ENCODE measurements around the gene PLB1. TPM values are rescaled to one million over a fixed set of nuclear protein-coding genes. Genes with fewer than 3 reads are reported as not detected.

PLB1 gene
- total and polyA plus RNA-seq, 2 experiments from 2014 or later: 0.11 to 0.44 TPM

GRCh38 chr2:28534817-28535216 is 39.0 kb downstream of the PLB1 start:
- no peaks in the 10 kb centered on the region for H3K36me3 ChIP-seq (ENCODE audit: low read depth)
- no peak overlapping the region for H3K4me3 ChIP-seq
- H2AFZ ChIP-seq: no peak overlapping the region
- no peaks in the 10 kb centered on the region for H4K20me1 ChIP-seq (ENCODE audit: insufficient read depth)
- TF ChIP-seq EZH2 (IDR thresholded peaks at IDR 0.05; ENCODE audit: insufficient read depth, poor library complexity, severe bottlenecking) (no peak), EZH2phosphoT487 (IDR thresholded peaks at IDR 0.05; ENCODE audit: insufficient read depth, low read depth) (no peak)
- peaks cover 25% of the 10 kb centered on the region for H3K27me3 ChIP-seq (replicated peaks; ENCODE audit: insufficient read depth)
- no peaks in the 10 kb centered on the region for H3K4me1 ChIP-seq (ENCODE audit: insufficient read depth)
- no peaks in the 10 kb centered on the region for H3K9me3 ChIP-seq (ENCODE audit: low read depth)
- H3K9ac ChIP-seq: no peak overlapping the region
- H3K4me2 ChIP-seq (ENCODE audit: unreplicated experiment): no peak overlapping the region
- DNase-seq: no peak
- in situ Hi-C loops (cut with MboI): no loop called here
- H3F3A ChIP-seq (ENCODE audit: insufficient read depth): no peaks in the 10 kb centered on the region
- no peak overlapping the region for H3K27ac ChIP-seq
- H3K79me2 ChIP-seq (ENCODE audit: insufficient read depth): no peaks in the 10 kb centered on the region
- WGBS, 2 experiments (ENCODE audit: low coverage in 1 of 2, low lambda C conversion rate in 2 of 2, missing lambda C conversion rate in 2 of 2): 90 to 97% methylated on average over 2 of the region's 2 CpGs
- H3K9me2 ChIP-seq (ENCODE audit: insufficient read depth): no peaks in the 10 kb centered on the region

- no peaks in the 10 kb centered on the region for H3K4me1 ChIP-seq (ENCODE audit: insufficient read depth)
- in situ Hi-C loops (cut with MboI): no loop called here
- no peaks in the 10 kb centered on the region for H3K9me3 ChIP-seq (ENCODE audit: low read depth)
- TF ChIP-seq EZH2 (IDR thresholded peaks at IDR 0.05; ENCODE audit: insufficient read depth, poor library complexity, severe bottlenecking): no peak
- H3F3A ChIP-seq (ENCODE audit: insufficient read depth): no peaks in the 10 kb centered on the region
- no peak for DNase-seq
- H3K9me2 ChIP-seq (ENCODE audit: insufficient read depth): no peaks in the 10 kb centered on the region
- H3K79me2 ChIP-seq (ENCODE audit: insufficient read depth): no peaks in the 10 kb centered on the region
- peaks cover 18% of the 10 kb centered on the region; the same call in 1 of the 2 replicates for H3K27me3 ChIP-seq (replicated peaks; ENCODE audit: insufficient read depth)
- no peaks in the 10 kb centered on the region for H4K20me1 ChIP-seq (ENCODE audit: insufficient read depth)
- WGBS, 2 experiments (ENCODE audit: low coverage in 1 of 2, low lambda C conversion rate in 2 of 2, missing lambda C conversion rate in 2 of 2): 65 to 76% methylated on average over 8 to 9 of the region's 9 CpGs
- no peaks in the 10 kb centered on the region for H3K36me3 ChIP-seq (ENCODE audit: low read depth)
- no peak overlapping the region for H3K9ac ChIP-seq
- no peak overlapping the region for H3K4me3 ChIP-seq
- H3K4me2 ChIP-seq (ENCODE audit: unreplicated experiment): no peak overlapping the region
- no peak overlapping the region for H2AFZ ChIP-seq
- H3K27ac ChIP-seq: no peak overlapping the region
These were observed 42.3 kb downstream of the PLB1 start for GRCh38 chr2:28538134-28538533.

- Histone ChIP-seq H3F3A (ENCODE audit: insufficient read depth) (no peaks in the 10 kb centered on the region), H3K27me3 (replicated peaks; ENCODE audit: insufficient read depth) (peaks cover 15% of the 10 kb centered on the region; the same call in 1 of the 2 replicates), H3K9me3 (ENCODE audit: low read depth) (no peaks in the 10 kb centered on the region), H4K20me1 (ENCODE audit: insufficient read depth) (no peaks in the 10 kb centered on the region), H3K79me2 (ENCODE audit: insufficient read depth) (no peaks in the 10 kb centered on the region), H3K9me2 (ENCODE audit: insufficient read depth) (no peaks in the 10 kb centered on the region), H3K27ac (no peak overlapping the region), H3K4me1 (ENCODE audit: insufficient read depth) (no peaks in the 10 kb centered on the region), H3K4me2 (ENCODE audit: unreplicated experiment) (no peak overlapping the region), H3K36me3 (ENCODE audit: low read depth) (no peaks in the 10 kb centered on the region), H3K9ac (no peak overlapping the region), H3K4me3 (no peak overlapping the region), H2AFZ (no peak overlapping the region)
- no peak for TF ChIP-seq EZH2 (IDR thresholded peaks at IDR 0.05; ENCODE audit: insufficient read depth, poor library complexity, severe bottlenecking)
- TF ChIP-seq EZH2phosphoT487 (IDR thresholded peaks at IDR 0.05; ENCODE audit: insufficient read depth, low read depth): no peak
- DNase-seq: no peak
- in situ Hi-C loops (cut with MboI): no loop called here
- WGBS, 2 experiments (ENCODE audit: low coverage in 1 of 2, low lambda C conversion rate in 2 of 2, missing lambda C conversion rate in 2 of 2): 72 to 73% methylated on average over 8 to 9 of the region's 9 CpGs
These were observed 42.8 kb downstream of the PLB1 start for GRCh38 chr2:28538652-28539051.

GRCh38 chr2:28539118-28539541 is 43.3 kb downstream of the PLB1 start:
- in situ Hi-C loops (cut with MboI): no loop called here
- no peak for DNase-seq
- WGBS, 2 experiments (ENCODE audit: low coverage in 1 of 2, low lambda C conversion rate in 2 of 2, missing lambda C conversion rate in 2 of 2): 35 to 41% methylated on average over 14 of the region's 14 CpGs
- H4K20me1 ChIP-seq (ENCODE audit: insufficient read depth): no peaks in the 10 kb centered on the region
- no peak overlapping the region for H3K9ac ChIP-seq
- H3K4me2 ChIP-seq (ENCODE audit: unreplicated experiment): no peak overlapping the region
- no peak overlapping the region for H3K27ac ChIP-seq
- peaks cover 11% of the 10 kb centered on the region; the same call in 1 of the 2 replicates for H3K27me3 ChIP-seq (replicated peaks; ENCODE audit: insufficient read depth)
- H3K79me2 ChIP-seq (ENCODE audit: insufficient read depth): no peaks in the 10 kb centered on the region
- no peaks in the 10 kb centered on the region for H3F3A ChIP-seq (ENCODE audit: insufficient read depth)
- no peak overlapping the region for H2AFZ ChIP-seq
- no peaks in the 10 kb centered on the region for H3K36me3 ChIP-seq (ENCODE audit: low read depth)
- TF ChIP-seq EZH2 (IDR thresholded peaks at IDR 0.05; ENCODE audit: insufficient read depth, poor library complexity, severe bottlenecking) (no peak), EZH2phosphoT487 (IDR thresholded peaks at IDR 0.05; ENCODE audit: insufficient read depth, low read depth) (no peak)
- no peaks in the 10 kb centered on the region for H3K9me2 ChIP-seq (ENCODE audit: insufficient read depth)
- no peaks in the 10 kb centered on the region for H3K4me1 ChIP-seq (ENCODE audit: insufficient read depth)
- no peak overlapping the region for H3K4me3 ChIP-seq
- no peaks in the 10 kb centered on the region for H3K9me3 ChIP-seq (ENCODE audit: low read depth)
